K562 (cell line): Measurements from ENCODE around the gene MOB3B. TPM values are rescaled to one million over a fixed set of nuclear protein-coding genes. Genes with fewer than 3 reads are reported as not detected.

Experiments used
- CEBPB ChIP-seq: fragments of 450-650 bp; IDR thresholded peaks from 2 replicates; pipeline ENCODE4 v1.6.1; 2016; ENCODE audit warnings: missing genetic modification characterization, missing compliant biosample characterization
- CHD7 ChIP-seq: fragments of 200-600 bp; sonication (generic); IDR thresholded peaks from one replicate; pipeline ENCODE4 v1.6.1; 2012; ENCODE audit warnings: mild to moderate bottlenecking, low read depth, low read length, inconsistent platforms
- HMG20A ChIP-seq: fragments of 450-650 bp; formaldehyde crosslinking; conservative IDR thresholded peaks from 2 replicates; pipeline ENCODE4 v1.4.0; 2020; ENCODE audit warnings: mild to moderate bottlenecking, mixed read lengths
- NR2C2 ChIP-seq, 2 experiments: fragments of 200-800 bp in 1 of 2; sonication (Bioruptor generic) in 1 of 2; sonication (generic) in 1 of 2; formaldehyde crosslinking in 1 of 2; IDR thresholded peaks; 2 replicates each; pipeline versions ENCODE4 v1.6.1 to v1.8.0; 2016 to 2022; ENCODE audit warnings: mild to moderate bottlenecking in 1 of 2, missing compliant biosample characterization in 1 of 2, missing genetic modification characterization in 1 of 2, missing genetic modification reagents in 1 of 2
- ZNF239 ChIP-seq: fragments of 250-450 bp; sonication (Bioruptor Pico); IDR thresholded peaks from 2 replicates; pipeline ENCODE4 v1.4.0; 2020; ENCODE audit warnings: mild to moderate bottlenecking
- polyA plus RNA-seq, 8 experiments: library from polyadenylated mRNA; depleted of rRNA in 4 of 8; stranded (reverse) in 5 of 8; unstranded in 3 of 8; fragments of >200 nt; fragmentation: Nextera tagmentation in 2 of 8; fragmentation: Illumina TruSeq in 1 of 8; extraction: Ambion mirVana in 2 of 8; extraction: Trizol in 1 of 8; gene quantifications; 2 replicates each; pipeline versions ENCODE4 v1.2.1 to v1.2.3, GENCODE V29; 2011 to 2014; ENCODE audit warnings: inconsistent platforms in 1 of 8, missing spikeins in 1 of 8
- total RNA-seq, 7 experiments: library from RNA; depleted of rRNA in 6 of 7; stranded (reverse); fragments of >200 nt in 6 of 7; fragmentation: Illumina TruSeq in 2 of 7; extraction: Trizol in 2 of 7; gene quantifications; 2 replicates each; pipeline versions ENCODE4 v1.2.1 to v1.2.3, GENCODE V29; 2011 to 2021; ENCODE audit warnings: low replicate concordance in 1 of 7

MOB3B gene
- total and polyA plus RNA-seq, 9 of the 15 experiments (the other 6 are each of a cell fraction or from before 2014, with no cell fraction given), result 3.6 to 12.8 (median 7.2) TPM

- TF ChIP-seq CHD7, result no peak
- TF ChIP-seq HMG20A, result no peak
- TF ChIP-seq NR2C2 (CRISPR knock-in tag; IDR thresholded peaks at IDR 0.05), result no peak
- TF ChIP-seq NR2C2 (tag; IDR thresholded peaks at IDR 0.05), result no peak
- TF ChIP-seq CEBPB (tag), result no peak
- no peak for TF ChIP-seq ZNF239 (CRISPR knock-in tag)
Observed at GRCh38 chr9:27491154-27491553, 38.5 kb downstream of the MOB3B start (continued).
